GM12891 (cell line): ENCODE results near the gene COA1.
"Not testable (repeated sequence)": the region's sequence is repeated elsewhere in the genome, so short reads cannot be mapped to it uniquely, and the experiment has no call there.

Experiments
- POLR2A ChIP-seq: IDR thresholded peaks from 2 replicates; pipeline ENCODE4 v1.6.1; 2011; ENCODE audit warnings: low read depth, low read length, control low read depth
- POLR2AphosphoS5 ChIP-seq: IDR thresholded peaks from 2 replicates; pipeline ENCODE4 v1.6.1; 2011; ENCODE audit warnings: low read depth, low read length, control low read depth
- POU2F2 ChIP-seq: IDR thresholded peaks from 2 replicates; pipeline ENCODE4 v1.6.1; 2011; ENCODE audit warnings: low read depth, mild to moderate bottlenecking, control low read depth, low read length, moderate library complexity
- SPI1 ChIP-seq: IDR thresholded peaks from 2 replicates; pipeline ENCODE4 v1.6.1; 2011; ENCODE audit warnings: low read depth, low read length, control low read depth
- TAF1 ChIP-seq: IDR thresholded peaks from 2 replicates; pipeline ENCODE4 v1.6.1; 2011; ENCODE audit warnings: low read depth, low read length, control low read depth

DNA sequence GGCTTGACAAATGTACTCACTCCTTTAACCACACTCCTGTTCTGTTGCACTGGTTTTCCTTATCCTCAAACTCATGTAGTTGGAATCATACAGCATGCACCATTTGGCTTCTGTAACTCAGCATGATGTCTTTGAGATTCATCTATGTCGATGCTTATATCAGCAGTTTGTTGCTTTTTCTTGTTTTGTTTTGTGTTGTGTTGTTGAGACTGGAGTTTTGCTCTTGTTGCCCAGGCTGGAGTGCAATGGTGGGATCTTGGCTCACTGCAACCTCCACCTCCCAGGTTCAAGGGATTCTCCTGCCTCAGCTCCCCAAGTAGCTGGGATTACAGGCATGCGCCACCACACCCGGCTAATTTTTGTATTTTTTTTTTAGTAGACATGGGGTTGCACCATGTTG is 101.5 kb downstream of the COA1 start:
- peak; percentile 19; the same call in 1 of the 2 replicates for TF ChIP-seq POLR2A
- peak; percentile 47; the same call in 1 of the 2 replicates for TF ChIP-seq POLR2AphosphoS5
- TF ChIP-seq SPI1, TAF1, POU2F2: not testable (repeated sequence)
